ENCODE results near the gene TBC1D7.

TBC1D7 gene

DNA sequence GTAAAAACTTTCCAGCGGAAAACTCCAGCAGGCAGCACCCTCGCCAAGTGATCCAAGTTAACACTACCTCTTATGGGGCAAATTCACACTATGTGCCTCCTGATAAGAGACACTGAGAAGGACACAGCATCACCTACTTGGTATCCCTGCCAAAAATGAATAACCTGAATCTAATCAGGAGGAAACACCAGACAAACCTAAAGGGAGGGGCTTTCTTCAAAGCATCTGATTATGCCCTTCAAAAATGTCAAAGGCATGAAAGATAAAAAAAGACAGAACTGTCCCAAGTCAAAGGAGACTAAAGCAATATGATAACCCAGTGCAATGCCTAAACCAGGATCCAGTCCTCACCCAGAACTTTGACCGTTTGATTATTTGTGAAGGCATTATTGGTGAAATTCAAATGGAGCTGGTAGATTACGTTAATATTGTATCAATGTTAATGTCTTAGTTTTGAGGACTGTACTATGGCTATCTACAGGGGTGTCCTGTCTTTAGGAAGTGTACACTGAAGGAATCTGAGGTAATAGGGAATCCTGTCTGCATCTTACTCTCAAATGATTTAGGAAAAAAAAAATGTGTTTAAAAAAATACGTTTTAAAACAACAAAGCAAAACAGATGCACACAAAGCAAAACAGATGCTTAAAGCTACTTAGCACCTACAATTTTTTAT lies 8.3 kb downstream of the TBC1D7 start:
- DNase-seq (ENCODE audit: low spot score) = no peak

DNA sequence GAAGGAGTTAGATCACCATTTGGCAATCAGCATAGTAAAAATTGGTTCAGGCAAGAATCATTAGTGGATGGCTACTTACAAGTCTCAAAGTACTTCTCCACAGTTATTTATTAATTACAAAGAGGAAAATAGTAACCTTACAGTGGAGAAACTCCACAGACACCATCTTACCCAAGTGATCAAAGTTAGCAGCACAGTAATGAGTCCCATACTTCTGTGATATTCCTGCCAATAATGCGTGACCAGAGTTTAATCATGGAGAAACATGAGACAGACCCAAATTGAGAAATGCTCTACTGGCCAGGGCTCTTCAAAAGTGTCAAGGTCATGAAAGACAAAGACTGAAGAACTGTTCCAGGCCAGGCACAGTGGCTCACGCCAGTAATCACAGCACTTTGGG lies 9.5 kb downstream of the TBC1D7 start:
- DNase-seq (ENCODE audit: low spot score) = peak; percentile 82

DNA sequence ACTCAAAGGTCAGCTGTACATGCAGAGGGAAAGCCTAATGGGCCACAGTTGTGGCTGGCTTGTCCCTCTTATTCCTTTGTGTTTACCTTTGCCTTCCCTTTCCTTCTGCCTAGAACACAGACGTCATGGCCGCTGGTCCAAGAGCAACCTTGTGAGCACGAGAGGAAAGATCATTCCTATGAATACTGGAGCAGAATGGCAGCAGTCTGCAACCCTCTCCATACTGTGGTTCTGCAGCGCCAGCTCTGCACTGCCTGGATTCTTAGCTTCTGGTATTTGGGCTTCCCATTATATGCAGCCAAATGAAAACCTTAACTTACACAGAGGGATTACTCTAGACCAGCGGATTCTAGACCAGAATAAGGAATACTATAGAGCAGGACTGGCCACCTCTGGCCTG lies 12.4 kb downstream of the TBC1D7 start:
- no peak for DNase-seq (ENCODE audit: low spot score)

- DNase-seq (ENCODE audit: low spot score) = no peak
These were observed 13.5 kb downstream of the TBC1D7 start for GRCh38 chr6:13314806-13315205.

DNA sequence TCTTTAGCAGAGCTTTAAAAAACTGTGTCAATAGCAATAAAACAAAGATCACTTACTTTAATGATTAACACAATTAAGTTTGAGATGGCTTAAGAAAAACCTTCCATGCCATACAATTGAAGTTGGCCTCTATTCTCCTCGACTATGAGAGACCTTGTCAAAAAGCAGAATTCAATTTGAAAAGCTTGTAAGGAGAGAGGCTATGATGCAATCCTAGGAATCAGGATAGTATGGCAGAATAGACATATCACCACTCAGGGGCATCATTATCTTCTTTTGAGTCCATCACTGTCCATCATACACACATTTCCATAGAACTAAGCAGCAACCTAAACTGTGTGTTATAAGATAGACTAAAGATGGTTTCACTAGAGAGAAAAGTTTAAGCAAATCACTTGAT lies 17.2 kb downstream of the TBC1D7 start:
- no peak for DNase-seq (ENCODE audit: low spot score)

DNA sequence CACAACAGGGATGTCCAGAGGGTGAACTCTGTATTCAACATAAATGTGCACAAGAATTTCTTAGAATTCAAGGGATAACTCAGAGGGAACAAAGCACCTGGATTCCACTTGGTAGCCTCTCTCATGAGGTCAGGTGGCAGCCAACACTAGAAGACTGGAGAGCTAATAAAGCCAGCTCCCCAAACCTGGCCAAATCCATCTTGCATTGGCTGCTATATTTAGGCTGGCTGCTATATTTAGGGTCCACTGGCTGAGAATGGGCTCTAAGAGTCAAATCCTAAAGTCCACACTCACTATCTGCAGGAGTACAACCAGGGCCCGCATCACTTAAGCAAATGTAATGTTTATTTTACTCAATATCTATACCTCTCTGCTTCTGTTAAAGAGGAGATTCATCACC lies 20.0 kb downstream of the TBC1D7 start:
- no peak for DNase-seq (ENCODE audit: low spot score)

DNA sequence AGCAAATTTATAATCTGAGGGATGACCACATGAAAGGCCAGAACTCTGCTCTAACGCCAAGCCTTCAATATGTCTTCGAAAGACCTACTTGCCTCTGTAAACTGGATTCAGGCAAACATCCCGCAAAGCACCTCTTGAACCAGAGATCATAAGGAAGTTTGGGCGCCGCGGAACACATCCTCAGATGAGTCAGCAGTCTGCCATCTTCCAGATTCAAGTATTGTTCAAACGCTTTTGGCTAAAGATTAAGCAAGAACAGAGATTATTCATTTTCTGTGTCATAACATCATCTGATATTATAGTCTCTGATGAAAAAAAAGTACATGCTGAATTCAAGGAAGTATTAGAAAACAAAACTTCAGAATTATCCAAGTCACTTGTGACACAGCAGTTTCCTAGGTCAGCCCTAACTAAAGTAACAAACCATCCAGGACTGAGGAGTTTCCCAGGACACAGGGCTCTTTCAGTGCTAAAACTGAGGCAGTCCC lies 20.8 kb downstream of the TBC1D7 start:
- DNase-seq (ENCODE audit: low spot score) = peak; percentile 87

GRCh38 chr6:13305791-13306190 lies 22.5 kb downstream of the TBC1D7 start:
- no peak for DNase-seq (ENCODE audit: low spot score)

GRCh38 chr6:13305288-13305687 lies 23.0 kb downstream of the TBC1D7 start:
- DNase-seq (ENCODE audit: low spot score) = no peak

DNA sequence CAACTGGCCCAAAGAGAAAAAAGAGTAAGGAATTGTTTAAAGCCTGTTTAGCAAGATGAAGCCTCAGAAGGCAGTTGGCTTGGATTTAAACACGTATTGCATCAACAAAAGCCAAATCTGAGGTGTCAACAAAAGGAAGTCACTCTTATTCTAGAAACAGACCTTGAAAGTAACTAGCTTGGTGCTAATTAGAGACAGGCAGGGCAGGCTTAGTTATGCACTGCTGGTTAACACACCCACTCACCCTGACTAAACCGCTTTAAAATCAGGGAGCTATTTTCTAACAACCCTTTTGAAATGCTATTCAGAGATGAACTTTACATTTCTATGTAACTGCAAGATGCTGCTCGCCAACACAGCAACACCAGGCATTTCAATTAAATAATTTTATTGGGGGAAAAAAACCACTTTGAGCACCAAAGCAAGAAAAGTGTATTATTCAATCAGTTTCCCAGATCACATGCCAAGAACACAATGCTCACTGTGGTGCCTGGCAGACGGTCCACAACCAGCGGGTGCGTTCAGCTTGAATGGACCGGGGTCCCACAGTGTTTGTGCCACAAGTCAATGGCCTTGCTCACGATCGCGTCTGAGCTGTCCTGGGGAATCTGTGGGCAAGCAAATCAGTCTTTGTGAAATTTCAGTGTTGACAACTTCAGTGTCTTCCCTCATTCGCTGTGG lies 23.6 kb downstream of the TBC1D7 start:
- peak; percentile 33 for DNase-seq (ENCODE audit: low spot score)

DNA sequence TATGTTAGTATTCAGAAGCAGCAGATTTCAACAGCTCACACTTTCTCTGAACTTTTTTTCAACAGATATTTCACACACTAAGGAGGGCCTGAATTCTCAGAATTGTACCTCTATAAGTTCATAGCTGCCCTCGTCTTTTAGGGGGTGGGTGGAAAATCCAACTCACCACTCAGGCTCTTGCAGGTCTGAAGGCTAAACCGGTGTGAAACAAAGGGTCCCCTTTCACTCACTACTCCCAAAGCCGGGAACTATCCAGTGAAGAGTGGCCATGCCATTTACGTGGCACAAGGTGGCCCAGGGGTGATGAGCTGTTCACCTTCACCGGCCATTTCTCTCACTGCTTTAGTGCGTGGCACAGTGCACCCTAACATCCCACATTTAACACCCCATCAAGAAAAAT lies 24.2 kb downstream of the TBC1D7 start:
- DNase-seq (ENCODE audit: low spot score) = no peak

- peak; percentile 59 for DNase-seq (ENCODE audit: low spot score)
These were observed 24.7 kb downstream of the TBC1D7 start for GRCh38 chr6:13303668-13304017.

GRCh38 chr6:13302751-13303667 lies 25.3 kb downstream of the TBC1D7 start:
- DNase-seq (ENCODE audit: low spot score) = peak; percentile 98

DNA sequence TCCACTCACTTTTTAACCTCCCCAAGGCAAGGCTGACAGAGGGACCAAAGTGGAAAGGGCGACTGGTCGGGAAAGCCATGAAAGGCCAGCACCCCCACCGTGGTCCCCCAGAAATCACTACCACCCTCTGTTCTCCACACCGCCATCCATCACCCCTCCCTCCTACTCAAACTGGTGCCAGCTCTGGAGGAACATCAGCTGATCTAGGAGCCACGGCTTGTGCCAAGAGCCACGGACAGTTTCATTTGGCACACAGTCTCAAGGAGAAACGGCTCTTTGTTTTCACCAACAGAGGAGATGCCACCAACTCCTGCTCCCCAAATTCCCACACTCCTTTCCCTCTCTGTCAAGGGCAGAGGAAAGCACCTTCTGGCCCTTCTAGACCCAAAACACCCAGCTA lies 26.0 kb downstream of the TBC1D7 start:
- DNase-seq (ENCODE audit: low spot score) = no peak

- DNase-seq (ENCODE audit: low spot score) = no peak
These were observed 27.4 kb downstream of the TBC1D7 start for GRCh38 chr6:13300643-13301590.

- DNase-seq (ENCODE audit: low spot score) = no peak
These were observed 28.4 kb downstream of the TBC1D7 start for GRCh38 chr6:13299918-13300317.

GRCh38 chr6:13299403-13299821 lies 28.9 kb downstream of the TBC1D7 start:
- no peak for DNase-seq (ENCODE audit: low spot score)

GRCh38 chr6:13298446-13298845 lies 29.9 kb downstream of the TBC1D7 start:
- no peak for DNase-seq (ENCODE audit: low spot score)

- DNase-seq (ENCODE audit: low spot score) = no peak
These were observed 30.9 kb downstream of the TBC1D7 start for GRCh38 chr6:13297391-13297790.

- no peak for DNase-seq (ENCODE audit: low spot score)
These were observed 31.8 kb downstream of the TBC1D7 start for GRCh38 chr6:13296536-13296997.

- DNase-seq (ENCODE audit: low spot score) = no peak
These were observed 32.8 kb downstream of the TBC1D7 start for GRCh38 chr6:13295576-13295975.
